ENCODE results near the gene MCM8.
"Not testable (repeated sequence)": the region's sequence is repeated elsewhere in the genome, so short reads cannot be mapped to it uniquely, and the experiment has no call there.

DNA sequence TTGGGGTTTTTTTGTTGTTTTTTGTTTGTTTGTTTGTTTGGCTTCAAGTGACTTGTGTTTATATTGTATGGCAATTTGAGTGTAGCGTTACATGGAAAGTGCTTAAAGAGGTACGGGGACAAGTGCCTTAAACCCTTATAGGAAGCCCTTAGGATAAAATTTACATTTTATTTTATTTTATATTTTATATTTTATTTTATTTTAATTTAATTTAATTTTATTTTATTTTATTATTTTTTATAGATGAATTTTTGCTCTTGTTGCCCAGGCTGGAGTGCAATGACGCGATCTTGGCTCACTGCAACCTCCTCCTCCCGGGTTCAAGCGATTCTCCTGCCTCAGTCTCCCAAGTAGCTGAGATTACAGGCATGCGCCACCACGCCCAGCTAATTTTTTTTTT, 82.5 kb downstream of the MCM8 start:
- TF ChIP-seq CTCF (IDR thresholded peaks at IDR 0.05 in 2 of 3, conservative IDR thresholded peaks at IDR 0.05 in 1 of 3; ENCODE audit: insufficient read depth in 2 of 3, low read depth in 1 of 3, low read length in 3 of 3); TAF1 (IDR thresholded peaks at IDR 0.05; ENCODE audit: control insufficient read depth, extremely low read depth, insufficient read depth, low read length, severe bottlenecking); MITF (IDR thresholded peaks at IDR 0.05); SREBF1 (IDR thresholded peaks at IDR 0.05; ENCODE audit: borderline replicate concordance, low read depth, low read length); NCOA6 (IDR thresholded peaks at IDR 0.05); IRF2 (CRISPR knock-in tag; IDR thresholded peaks at IDR 0.05); EZH2 (IDR thresholded peaks at IDR 0.05; ENCODE audit: borderline replicate concordance, low read depth, low read length); PBX2 (CRISPR knock-in tag; IDR thresholded peaks at IDR 0.05; ENCODE audit: low read depth); PBX2 (tag; conservative IDR thresholded peaks at IDR 0.05; ENCODE audit: low read depth): not testable (repeated sequence)
- TF ChIP-seq, protein P1, sequence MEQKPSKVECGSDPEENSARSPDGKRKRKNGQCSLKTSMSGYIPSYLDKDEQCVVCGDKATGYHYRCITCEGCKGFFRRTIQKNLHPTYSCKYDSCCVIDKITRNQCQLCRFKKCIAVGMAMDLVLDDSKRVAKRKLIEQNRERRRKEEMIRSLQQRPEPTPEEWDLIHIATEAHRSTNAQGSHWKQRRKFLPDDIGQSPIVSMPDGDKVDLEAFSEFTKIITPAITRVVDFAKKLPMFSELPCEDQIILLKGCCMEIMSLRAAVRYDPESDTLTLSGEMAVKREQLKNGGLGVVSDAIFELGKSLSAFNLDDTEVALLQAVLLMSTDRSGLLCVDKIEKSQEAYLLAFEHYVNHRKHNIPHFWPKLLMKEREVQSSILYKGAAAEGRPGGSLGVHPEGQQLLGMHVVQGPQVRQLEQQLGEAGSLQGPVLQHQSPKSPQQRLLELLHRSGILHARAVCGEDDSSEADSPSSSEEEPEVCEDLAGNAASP (IDR thresholded peaks at IDR 0.05) = not testable (repeated sequence)
